NCI-H460 (cell line): Measurements from ENCODE around the gene VWF. TPM values are rescaled to one million over a fixed set of nuclear protein-coding genes. Genes with fewer than 3 reads are reported as not detected.

Source experiments
- DNase-seq: peaks from one replicate; pipeline ENCODE4 v3.0.0-alpha.2; 2016; ENCODE audit warnings: low read depth; ENCODE audit errors: extremely low read depth
- total RNA-seq: library from RNA; depleted of rRNA; stranded (reverse); fragments of >200 nt; shearing (Covaris generic); gene quantifications from 2 replicates; pipeline ENCODE4 v1.2.3, GENCODE V29; 2014

Gene VWF
- total RNA-seq, 1 experiment from 2014 or later = 0.02 TPM

DNA sequence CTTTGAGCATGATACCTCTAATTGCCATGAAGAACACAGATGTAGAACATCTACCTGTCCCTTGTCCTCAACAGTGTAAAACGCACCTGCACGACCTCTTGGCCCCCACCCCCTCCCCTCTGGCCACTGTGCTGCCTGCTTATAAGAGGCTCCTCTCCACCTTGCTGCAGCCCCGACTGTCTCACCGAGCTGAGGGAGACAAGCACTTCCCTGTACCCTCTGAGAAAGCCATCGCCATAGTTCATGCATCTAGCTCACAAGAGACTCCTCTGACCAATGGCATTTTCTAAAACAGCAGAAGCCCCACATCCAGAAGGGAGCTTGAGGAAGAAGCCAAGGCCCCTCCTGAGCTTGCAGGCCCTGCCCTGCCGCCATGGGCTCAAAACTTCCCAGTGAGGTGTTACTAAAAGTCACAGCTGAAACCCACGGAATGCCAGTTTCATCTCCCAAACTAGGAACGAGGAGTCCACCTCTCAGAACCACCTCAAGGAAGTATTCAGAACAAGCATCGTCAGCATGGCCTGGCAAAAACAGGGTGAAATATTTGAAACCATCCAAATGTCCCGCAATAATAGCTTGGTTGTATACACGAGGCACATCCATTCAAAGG is 157.9 kb downstream of the VWF start:
- DNase-seq = no peak

DNA sequence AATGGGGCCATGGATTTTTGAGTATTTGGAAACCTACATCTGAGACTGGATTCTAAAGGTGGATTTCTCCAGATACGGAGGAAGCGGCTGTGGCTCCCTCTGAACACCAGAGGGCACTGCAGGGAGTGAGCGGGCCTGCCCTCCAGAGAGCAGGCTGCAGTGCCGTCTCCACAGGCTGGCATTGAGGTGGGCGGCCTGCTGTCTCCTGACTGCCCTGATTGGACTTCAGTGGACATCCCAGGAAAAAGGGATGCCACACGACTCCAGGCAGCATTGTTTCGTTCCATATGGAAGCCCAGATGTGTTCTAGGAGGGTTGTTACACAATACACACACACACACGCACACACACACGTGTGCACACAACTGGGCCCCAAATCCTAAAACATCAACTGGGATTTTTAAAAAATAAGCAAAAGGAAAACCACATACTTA is 158.5 kb downstream of the VWF start:
- DNase-seq = peak; percentile 41

DNA sequence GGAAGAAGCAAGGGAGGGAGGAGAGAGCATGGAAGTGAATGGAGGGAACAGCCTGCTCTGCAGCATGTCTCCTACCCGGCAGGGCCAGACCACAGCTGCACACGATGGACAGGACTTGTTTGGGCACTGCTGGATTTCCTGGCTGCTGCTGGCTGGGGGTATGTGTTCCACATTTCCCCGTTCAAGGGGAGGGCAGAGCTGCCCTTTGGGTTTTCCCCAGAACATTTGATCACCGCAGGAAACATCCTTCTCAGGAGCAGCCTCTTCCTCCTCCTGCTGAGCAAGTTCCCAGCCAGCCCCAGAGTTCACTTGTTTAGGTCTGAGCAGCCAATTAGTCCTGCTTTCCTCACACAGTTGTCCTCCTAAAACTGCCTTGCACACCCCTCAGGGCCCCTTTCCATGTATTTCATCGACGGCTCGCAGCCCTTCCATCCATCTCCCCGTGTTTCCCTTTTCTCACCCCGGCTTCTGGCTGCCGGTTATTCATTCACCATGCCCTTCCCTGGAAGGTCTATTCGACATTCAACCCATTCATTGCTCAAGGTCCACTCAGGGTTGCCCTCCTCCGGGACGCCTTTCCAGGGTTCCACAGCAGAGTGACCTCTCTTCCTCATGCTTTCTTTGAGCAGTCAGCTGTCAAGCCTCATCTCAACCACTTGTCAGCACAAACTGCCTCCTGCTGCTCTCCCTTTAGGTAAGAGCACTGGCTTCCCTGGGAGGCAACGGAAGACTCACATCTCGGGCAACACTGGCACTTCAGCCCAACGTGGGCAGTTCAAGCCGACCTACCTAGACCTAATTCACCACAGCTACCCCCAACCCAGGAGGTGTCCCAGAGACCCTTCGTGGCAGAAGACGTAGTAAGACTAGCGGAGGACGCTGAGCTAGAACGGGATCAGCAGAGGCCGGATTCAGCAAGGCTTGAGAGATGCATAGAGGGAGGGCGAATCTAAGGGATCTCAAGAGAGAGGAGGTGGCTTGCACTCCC is 159.3 kb downstream of the VWF start:
- no peak for DNase-seq

DNA sequence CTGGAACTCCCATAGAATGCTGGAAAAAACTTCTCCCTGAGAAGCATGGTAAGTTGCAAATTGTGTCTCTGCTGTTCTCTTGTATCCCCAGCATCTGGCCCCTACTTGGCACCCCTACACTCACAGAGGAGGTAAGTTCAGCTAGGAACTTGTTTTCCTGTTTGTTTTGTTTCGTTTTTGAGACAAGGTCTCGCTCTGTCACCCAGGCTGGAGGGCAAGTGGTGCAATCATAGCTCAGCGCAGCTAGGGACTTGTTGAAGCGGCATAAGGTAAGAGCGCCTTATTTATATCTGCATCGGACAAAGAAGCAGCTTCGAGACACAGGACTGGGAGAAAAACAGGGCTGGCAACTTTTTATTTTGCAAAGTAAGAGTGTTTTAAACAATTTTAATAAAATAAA is 161.0 kb downstream of the VWF start:
- no peak for DNase-seq

DNA sequence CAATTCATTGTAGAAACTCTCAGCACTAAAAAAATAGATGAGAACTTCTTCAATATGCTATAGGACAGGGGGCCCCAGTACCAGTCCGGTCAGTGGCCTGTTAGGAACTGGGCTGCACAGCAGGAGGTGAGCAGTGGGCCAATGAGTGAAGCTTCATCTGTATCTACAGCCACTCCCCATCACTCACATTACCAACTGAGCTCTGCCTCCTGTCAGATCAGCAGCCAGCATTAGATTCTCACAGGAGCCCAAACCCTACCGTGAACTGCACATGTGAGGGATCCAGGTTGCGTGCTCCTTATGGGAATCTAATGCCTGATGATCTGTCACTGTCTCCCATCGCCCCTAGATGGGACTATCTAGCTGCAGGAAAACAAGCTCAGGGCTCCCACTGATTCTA is 163.7 kb downstream of the VWF start:
- no peak for DNase-seq

DNA sequence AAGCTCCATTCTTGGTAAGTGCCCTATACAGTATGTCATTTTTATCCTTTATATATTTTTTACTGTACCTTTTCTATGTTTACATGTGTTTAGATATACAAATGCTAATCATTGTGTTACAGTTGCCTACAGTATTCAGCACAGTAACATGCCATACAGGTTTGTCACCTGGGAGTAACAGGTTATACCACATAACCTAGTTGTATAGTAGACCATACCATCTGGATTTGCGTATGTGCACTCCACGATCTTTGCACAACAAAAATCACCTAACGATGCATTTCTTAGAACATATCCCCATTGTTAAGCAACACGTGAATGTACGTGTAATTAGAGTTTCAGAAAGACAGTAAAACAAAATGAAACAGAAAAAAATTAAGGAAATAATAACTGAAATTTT is 167.5 kb downstream of the VWF start:
- DNase-seq = no peak

DNA sequence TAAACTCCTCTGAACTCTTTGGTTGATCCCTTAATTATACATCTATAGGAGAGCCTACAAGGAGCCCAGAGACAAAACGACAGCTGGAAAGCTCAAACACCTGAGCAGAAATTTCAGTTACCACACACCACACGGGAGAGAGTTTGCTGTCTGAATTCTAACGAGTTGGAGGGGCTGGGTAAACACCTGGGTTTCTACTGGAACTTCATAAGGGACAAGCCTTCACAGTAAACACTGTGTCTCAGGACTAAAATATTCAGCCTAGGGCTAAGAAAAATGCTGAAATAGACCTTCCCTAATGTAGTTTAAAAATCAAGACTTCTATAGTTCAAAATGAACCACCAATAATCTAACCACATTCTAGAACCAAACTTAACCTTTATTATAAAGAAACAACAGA is 169.8 kb downstream of the VWF start:
- no peak for DNase-seq

DNA sequence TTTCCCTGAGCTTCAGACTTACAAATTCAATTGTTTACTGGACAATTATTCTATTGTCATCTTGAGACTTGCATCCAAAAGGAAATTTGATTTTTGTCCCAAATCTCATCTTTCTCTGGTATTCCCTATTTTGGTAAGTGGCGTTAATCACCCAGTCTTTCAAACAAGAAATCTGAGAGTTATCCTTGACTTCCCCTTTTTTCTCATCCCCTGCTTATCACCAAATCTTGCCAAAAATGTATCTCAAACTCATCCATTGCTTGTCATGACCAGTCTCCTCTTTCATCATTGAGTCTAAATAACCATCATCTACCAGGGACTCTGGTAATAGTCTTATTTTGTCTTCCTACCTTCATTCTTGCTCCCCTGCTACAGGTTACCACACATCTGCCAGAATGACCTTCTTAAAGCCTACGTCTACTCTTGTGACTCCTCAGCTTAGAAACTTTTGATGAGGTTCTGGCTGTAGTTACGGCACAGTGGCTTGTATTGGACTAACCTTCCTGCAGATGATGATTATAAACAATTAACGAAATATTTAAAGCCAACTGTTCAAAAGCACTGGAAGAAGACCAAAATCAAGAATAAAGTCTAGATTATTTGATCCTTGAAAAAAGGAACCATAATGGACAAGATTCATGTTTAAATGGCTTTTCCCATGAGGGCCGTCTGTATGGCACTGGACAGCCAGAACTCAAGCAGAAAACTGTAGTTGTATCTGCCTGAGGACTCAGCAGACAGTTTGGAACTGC is 170.5 kb downstream of the VWF start:
- DNase-seq = no peak

DNA sequence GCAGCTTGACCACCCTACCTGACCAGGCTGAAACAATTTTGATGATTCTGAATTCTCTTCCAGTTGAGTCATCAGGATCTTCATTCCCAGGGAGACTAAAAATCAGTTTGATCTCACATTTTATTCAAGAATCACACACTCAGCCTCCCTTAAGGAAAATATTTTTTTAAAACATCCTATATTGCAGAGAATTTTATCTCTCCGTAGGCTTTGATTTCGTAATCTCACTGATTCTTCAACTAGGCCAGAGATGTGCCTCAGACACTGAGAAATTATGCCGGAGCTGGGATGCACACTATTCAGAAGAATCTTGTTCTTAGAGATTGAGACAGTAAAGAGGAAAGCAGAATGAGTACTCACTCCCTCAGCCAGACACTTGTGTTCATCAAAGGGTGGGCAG is 172.4 kb downstream of the VWF start:
- no peak for DNase-seq

DNA sequence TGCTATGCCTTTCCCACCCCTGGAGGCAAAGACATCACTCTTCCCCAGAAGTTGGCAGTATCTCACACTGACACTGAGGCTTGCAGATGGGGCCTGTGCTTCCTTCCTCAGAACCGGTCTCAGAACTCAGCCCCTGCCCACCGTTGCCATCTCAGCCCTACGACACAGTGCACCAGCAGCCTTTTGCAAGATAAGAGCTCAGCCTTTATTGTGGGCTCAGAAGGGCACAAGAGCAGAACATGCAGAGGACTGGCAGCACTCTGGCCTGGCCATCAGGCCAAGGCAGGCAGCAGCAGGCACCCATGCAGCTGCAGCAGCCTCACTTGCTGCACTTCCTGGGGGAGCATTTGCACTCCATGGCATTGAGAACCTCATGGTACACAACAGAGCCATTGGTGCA is 175.8 kb downstream of the VWF start:
- no peak for DNase-seq

DNA sequence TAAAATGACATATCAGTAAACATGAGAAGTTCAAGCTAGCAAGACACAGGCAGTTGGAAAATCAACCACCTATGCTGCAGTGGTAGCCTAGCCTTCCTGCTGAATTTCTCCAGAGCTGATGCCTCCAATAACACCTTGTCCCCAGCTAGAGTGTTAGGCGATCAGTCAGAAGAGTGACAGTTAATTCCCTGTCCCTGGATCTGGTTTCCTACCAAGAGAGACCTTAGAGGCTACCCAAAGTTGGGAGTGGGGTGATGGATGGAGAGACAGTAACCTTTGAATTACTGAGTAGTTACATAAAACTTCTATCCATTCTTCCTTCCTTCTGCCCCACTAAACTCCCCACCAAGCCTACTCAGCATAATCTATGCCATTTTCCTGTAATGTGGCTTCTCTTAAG is 177.5 kb downstream of the VWF start:
- DNase-seq = no peak

DNA sequence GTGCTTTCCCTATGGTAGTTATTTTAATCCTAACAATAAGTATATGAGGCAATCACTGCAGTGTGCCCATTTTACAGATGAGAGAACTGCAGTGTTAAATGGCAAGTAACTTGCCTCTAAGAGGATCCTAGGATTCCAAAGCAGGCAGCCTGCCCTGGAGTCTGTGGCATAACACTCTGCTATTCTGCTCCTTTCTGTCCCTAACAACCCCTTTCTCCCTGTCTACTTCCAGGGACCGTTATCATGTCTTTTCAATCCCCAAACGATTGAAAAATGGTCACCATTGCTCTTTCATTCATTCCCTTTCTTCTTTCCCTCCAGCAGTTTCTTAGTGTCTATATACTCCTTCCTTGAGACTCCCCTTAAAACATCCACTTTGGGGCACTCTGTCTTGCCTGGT is 178.1 kb downstream of the VWF start:
- no peak for DNase-seq

DNA sequence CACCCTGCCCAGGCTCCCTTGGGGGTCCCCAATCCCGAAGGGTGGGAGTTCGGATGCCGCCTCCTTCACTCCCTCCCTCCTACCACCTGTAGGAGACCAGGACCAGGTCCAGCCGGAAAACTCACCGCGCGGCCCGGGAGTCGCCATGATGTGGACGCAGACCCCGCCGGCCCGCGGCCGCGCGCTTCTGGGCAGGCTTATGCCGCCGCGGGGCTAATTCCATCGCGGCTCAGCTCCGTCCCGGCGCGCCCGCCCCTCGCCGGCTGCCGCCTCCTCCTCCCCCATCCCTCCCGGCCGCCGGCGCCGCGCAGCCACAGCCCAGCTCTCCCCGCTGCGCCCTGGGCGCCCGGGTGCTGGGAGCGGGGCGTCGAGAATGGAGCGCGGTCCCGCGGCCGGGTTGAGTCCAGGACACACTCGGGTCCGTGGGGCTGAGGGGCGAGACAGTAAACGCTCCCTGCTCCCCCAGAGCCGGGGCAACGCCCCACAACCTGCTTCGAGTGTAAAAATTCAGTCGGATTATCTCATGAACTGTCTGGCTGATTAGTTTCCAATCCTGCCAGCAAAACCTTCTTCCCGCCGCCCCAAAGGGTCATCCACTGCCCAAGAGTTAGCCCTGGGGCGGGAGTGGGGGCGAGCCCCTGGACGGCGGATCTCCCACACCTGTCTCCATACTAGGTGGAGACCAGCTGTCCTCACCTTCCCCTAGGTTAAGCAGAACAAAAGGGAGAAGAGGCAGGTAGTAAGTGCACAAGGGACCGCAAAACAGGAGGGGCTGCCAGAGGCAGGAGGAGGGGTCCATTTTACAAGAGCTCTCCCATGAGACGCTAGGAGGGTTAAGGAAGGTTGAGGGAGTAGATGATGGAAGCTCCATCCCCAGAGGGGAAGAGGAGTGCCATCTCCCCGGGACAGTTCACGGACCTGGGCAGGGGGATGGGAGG is 179.1 kb downstream of the VWF start, which contains the start of gene ANO2:
Gene ANO2 (minus strand): TSS at position 189 of the 938 bp plus-strand sequence. CDS start 42 bp downstream, at position 147.
- DNase-seq = peak; percentile 6

DNA sequence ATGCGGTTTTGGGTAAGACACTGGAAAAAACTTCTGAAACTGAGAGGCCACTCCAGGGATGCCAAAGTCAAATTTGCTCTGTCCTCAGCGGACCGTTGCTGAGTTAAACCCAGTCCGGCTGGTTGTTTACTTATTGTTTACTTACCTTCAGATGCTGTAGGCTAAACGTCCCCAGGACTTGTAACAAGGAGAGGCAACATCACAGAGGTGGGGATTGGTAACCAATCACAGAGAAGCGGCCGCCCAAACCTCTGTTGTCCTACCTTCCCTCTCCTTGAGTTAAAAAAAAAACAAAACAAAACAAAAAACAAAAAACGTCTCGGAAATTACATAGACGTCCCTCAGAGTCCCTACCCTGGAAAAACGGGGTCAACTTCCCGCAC is 179.8 kb downstream of the VWF start:
- no peak for DNase-seq

DNA sequence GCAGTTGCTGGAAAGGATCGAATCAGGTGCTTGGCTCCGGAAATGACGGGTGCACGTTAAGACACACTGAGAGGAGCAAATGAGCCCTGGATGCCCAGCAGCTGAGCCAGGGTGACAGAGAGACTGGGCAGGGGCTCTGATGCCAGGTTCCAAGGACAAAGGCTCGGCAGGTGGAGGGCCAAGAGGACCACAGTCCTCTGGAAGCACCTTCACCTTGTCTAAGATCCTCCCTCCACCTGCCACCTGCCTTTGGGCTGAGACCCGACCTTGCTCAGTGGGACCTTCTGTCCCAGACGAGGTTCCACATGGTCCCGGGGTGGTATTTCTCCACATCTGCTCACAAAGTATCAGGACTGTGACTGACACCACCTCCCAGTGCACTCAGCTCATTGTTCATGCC is 180.4 kb downstream of the VWF start:
- DNase-seq = no peak

DNA sequence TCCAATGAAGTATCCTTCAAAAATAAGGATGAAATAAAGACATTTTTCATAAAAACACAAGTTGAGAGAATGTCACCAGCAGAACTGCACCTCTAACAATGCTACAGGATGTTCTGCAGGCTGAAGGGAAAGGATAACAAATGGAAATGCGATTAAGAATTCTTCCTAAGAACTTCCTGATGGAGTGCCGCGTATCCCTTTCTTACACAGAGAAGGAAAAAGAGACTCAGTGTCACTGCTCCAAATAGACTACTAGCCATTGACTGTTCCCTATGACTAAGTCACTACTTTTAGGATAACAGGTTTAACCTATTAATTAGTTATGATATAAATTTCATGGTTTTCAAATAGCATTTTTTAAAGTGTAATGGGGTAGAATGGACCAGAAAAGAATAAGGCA is 182.6 kb downstream of the VWF start:
- no peak for DNase-seq

DNA sequence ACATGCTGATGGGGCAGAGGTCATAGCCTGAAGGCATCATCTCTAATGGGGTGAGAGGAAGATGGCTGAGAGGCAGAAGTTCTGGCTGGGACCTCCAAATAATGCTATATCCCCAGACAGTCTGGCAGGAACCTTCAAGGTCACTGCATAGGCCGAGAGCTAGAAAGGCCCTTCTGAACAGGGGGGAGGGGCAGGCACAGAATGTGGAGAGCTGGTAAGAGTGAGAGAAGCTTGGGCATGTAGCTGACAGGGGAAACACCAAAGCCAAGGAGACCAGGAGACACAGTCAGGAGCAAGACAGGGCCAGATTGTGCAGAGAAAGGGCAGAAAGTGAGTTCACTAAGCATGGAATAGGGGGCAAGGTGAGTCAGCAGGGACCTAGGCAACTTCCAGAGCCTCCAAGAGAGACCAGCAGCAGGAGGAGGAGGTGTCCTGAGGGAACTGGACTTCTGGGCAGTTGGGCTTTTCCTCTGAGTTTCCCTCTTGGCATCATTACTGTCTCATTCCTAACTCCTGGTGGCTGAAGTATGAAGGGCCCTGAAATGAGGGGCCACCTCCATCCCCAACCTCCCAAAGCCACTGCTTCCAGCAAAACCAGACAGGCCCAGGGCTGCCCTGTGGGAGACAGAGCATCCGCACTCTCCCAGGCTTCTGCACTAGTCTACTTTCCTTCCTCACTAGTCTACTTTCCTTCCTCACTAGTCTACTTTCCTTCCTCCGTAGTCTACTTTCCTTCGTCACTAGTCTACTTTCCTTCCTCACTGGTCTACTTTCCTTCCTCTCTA is 196.5 kb downstream of the VWF start:
- no peak for DNase-seq

DNA sequence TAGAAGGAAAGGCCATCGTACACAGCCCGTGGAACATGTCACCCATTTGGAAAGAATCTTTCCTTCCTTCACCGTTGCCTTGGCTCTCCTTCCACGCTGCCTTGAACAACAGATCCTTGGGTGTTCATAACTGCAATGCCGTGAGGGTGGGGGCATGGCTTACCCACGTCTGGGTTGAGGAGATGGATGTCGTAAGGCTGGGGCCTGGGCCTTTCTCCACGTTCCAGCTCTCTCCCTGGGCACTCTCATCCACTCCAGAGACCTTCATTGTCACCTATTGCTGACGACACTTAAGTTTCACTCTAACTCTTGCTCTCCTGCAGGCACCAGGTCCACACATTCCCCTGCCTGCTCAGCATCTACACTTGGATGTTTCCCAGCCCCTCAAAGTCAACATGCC is 198.8 kb downstream of the VWF start:
- DNase-seq = no peak

DNA sequence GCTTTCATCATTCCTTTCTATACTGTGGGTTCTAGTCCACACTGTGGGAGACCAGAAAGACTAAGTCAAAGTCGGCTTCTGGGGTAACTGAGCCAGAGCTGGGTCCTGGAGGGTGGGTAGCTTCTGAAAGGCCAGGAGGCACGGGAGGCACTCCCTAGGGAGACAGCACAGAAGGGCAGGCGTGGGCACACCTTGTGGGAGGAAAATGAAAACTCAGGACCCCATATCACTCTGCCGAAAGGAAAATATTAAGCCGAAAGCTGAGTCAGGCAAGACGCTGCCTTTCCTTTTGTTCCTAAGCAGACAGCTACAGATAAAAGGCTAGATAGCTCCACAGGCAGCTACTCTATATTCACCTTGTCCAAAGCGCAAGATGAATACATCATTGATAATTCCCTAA is 200.1 kb downstream of the VWF start:
- DNase-seq = no peak
